Activated naive CD4-positive, alpha-beta T cell treated with anti-CD3 and anti-CD28 coated beads, Interleukin-2, amount 10 ng/mL, durations not matched to agents 7 days and 5 days (primary cell): ENCODE measurements around the gene FHIT.
"Not testable (repeated sequence)": the region's sequence is repeated elsewhere in the genome, so short reads cannot be mapped to it uniquely, and the experiment has no call there.

Experiments
- CTCF ChIA-PET: fragments of 350-600 bp; sonication (Branson Sonifier 250); formaldehyde crosslinking; loops from one replicate; lab custom pipeline; 2021; ENCODE audit warnings: antibody characterized with exemption; lab: Charles Lee
- DNase-seq: peaks from one replicate; pipeline ENCODE4 v3.0.0-alpha.2; 2020
- H3K27ac Mint-ChIP-seq: one replicate; pipeline ENCODE4 v1.8.0; 2021; ENCODE audit warnings: mild to moderate bottlenecking, moderate library complexity, mixed read lengths
- H3K27me3 Mint-ChIP-seq: one replicate; pipeline ENCODE4 v1.8.0; 2021; ENCODE audit warnings: mild to moderate bottlenecking, mixed read lengths
- H3K36me3 Mint-ChIP-seq: one replicate; pipeline ENCODE4 v1.8.0; 2021; ENCODE audit warnings: mixed read lengths
- H3K4me1 Mint-ChIP-seq: one replicate; pipeline ENCODE4 v1.8.0; 2021; ENCODE audit warnings: mixed read lengths
- H3K4me3 Mint-ChIP-seq: one replicate; pipeline ENCODE4 v1.8.0; 2021; ENCODE audit warnings: mild to moderate bottlenecking, moderate library complexity, mixed read lengths
- H3K9me3 Mint-ChIP-seq: one replicate; pipeline ENCODE4 v1.8.0; 2021; ENCODE audit warnings: mixed read lengths

The FHIT gene

GRCh38 chr3:59818033-59818918 lies 1433.0 kb downstream of the FHIT start:
- Mint-ChIP-seq H3K27ac (no peak overlapping the region), H3K4me3 (no peak overlapping the region), H3K9me3 (peaks cover 7% of the 10 kb centered on the region), H3K4me1 (peaks cover 6% of the 10 kb centered on the region), H3K36me3 (peaks cover 58% of the 10 kb centered on the region), H3K27me3 (no peaks in the 10 kb centered on the region)
- CTCF ChIA-PET: no interaction called here
- no peak for DNase-seq

- H3K9me3 Mint-ChIP-seq: peaks cover under 1% of the 10 kb centered on the region
- peaks cover 51% of the 10 kb centered on the region for H3K36me3 Mint-ChIP-seq
- H3K27ac Mint-ChIP-seq: no peak overlapping the region
- no peak overlapping the region for H3K4me3 Mint-ChIP-seq
- H3K4me1 Mint-ChIP-seq: peaks cover 6% of the 10 kb centered on the region
- DNase-seq: no peak
- CTCF ChIA-PET: interaction anchor here (0.5 kb wide), 1 partner anchor 375 kb away, joined by 5 read pairs; no protein-coding TSS in a partner anchor
- no peaks in the 10 kb centered on the region for H3K27me3 Mint-ChIP-seq
These were observed 1433.7 kb downstream of the FHIT start for GRCh38 chr3:59817511-59817910.

- Mint-ChIP-seq H3K4me1 (peaks cover 2% of the 10 kb centered on the region), H3K36me3 (peaks cover 47% of the 10 kb centered on the region), H3K4me3 (no peak overlapping the region), H3K27me3 (no peaks in the 10 kb centered on the region), H3K27ac (no peak overlapping the region), H3K9me3 (no peaks in the 10 kb centered on the region)
- DNase-seq: no peak
- CTCF ChIA-PET: no interaction called here
These were observed 1434.9 kb downstream of the FHIT start for GRCh38 chr3:59816312-59816711.

GRCh38 chr3:59813148-59813538 lies 1438.1 kb downstream of the FHIT start:
- CTCF ChIA-PET: interaction anchor here (1.1 to 5.2 kb wide), 2 partner anchors 237 to 499 kb away, joined by 4 to 27 read pairs; no protein-coding TSS in a partner anchor
- H3K27ac Mint-ChIP-seq: no peak overlapping the region
- no peaks in the 10 kb centered on the region for H3K4me1 Mint-ChIP-seq
- no peak for DNase-seq
- no peaks in the 10 kb centered on the region for H3K27me3 Mint-ChIP-seq
- H3K9me3 Mint-ChIP-seq: no peaks in the 10 kb centered on the region
- H3K4me3 Mint-ChIP-seq: no peak overlapping the region
- peaks cover 47% of the 10 kb centered on the region for H3K36me3 Mint-ChIP-seq

GRCh38 chr3:59812237-59813147 lies 1438.8 kb downstream of the FHIT start:
- CTCF ChIA-PET: interaction anchor here (1.1 to 5.2 kb wide), 2 partner anchors 237 to 499 kb away, joined by 4 to 27 read pairs; no protein-coding TSS in a partner anchor
- no peaks in the 10 kb centered on the region for H3K27me3 Mint-ChIP-seq

GRCh38 chr3:59811160-59811559 lies 1440.1 kb downstream of the FHIT start:
- Mint-ChIP-seq H3K4me1 (no peaks in the 10 kb centered on the region), H3K9me3 (no peaks in the 10 kb centered on the region), H3K27me3 (no peaks in the 10 kb centered on the region), H3K27ac (no peak overlapping the region), H3K36me3 (peaks cover 37% of the 10 kb centered on the region), H3K4me3 (no peak overlapping the region)
- DNase-seq: no peak
- CTCF ChIA-PET: interaction anchor here (1.1 to 5.2 kb wide), 2 partner anchors 40 to 235 kb away, joined by 3 to 27 read pairs; no protein-coding TSS in a partner anchor

More at GRCh38 chr3:59812237-59813147, 1438.8 kb downstream of the FHIT start:
- H3K4me3 Mint-ChIP-seq: no peak overlapping the region
- no peaks in the 10 kb centered on the region for H3K9me3 Mint-ChIP-seq
- no peak overlapping the region for H3K27ac Mint-ChIP-seq
- H3K36me3 Mint-ChIP-seq: peaks cover 47% of the 10 kb centered on the region
- H3K4me1 Mint-ChIP-seq: no peaks in the 10 kb centered on the region
- DNase-seq: no peak

GRCh38 chr3:59810606-59811005 lies 1440.6 kb downstream of the FHIT start:
- CTCF ChIA-PET: interaction anchor here (0.9 to 5.2 kb wide), 8 partner anchors 27 to 497 kb away, joined by 3 to 27 read pairs (median 3); no protein-coding TSS in a partner anchor
- no peak for DNase-seq
- no peak overlapping the region for H3K4me3 Mint-ChIP-seq
- H3K27me3 Mint-ChIP-seq: no peaks in the 10 kb centered on the region
- H3K9me3 Mint-ChIP-seq: no peaks in the 10 kb centered on the region
- no peaks in the 10 kb centered on the region for H3K4me1 Mint-ChIP-seq
- peaks cover 34% of the 10 kb centered on the region for H3K36me3 Mint-ChIP-seq
- H3K27ac Mint-ChIP-seq: no peak overlapping the region

- CTCF ChIA-PET: interaction anchor here (0.6 to 5.2 kb wide), 11 partner anchors 20 to 496 kb away, joined by 3 to 27 read pairs (median 3); no protein-coding TSS in a partner anchor
- H3K36me3 Mint-ChIP-seq: peaks cover 27% of the 10 kb centered on the region
- no peaks in the 10 kb centered on the region for H3K27me3 Mint-ChIP-seq
These were observed 1441.4 kb downstream of the FHIT start for GRCh38 chr3:59809710-59810444.

GRCh38 chr3:59809016-59809415 lies 1442.2 kb downstream of the FHIT start:
- no peak for DNase-seq
- Mint-ChIP-seq H3K4me1 (no peaks in the 10 kb centered on the region), H3K27ac (no peak overlapping the region), H3K27me3 (no peaks in the 10 kb centered on the region), H3K9me3 (no peaks in the 10 kb centered on the region), H3K4me3 (no peak overlapping the region), H3K36me3 (peaks cover 22% of the 10 kb centered on the region)
- CTCF ChIA-PET: interaction anchor here (1.2 to 5.2 kb wide), 3 partner anchors 202 to 233 kb away, joined by 7 to 27 read pairs (median 8); no protein-coding TSS in a partner anchor

More at GRCh38 chr3:59809710-59810444, 1441.4 kb downstream of the FHIT start:
- no peak overlapping the region for H3K27ac Mint-ChIP-seq
- H3K4me1 Mint-ChIP-seq: no peaks in the 10 kb centered on the region
- H3K9me3 Mint-ChIP-seq: no peaks in the 10 kb centered on the region
- no peak overlapping the region for H3K4me3 Mint-ChIP-seq
- DNase-seq: no peak

- H3K27ac Mint-ChIP-seq: no peak overlapping the region
- no peak for DNase-seq
- no peak overlapping the region for H3K4me3 Mint-ChIP-seq
- peaks cover 18% of the 10 kb centered on the region for H3K36me3 Mint-ChIP-seq
- no peaks in the 10 kb centered on the region for H3K4me1 Mint-ChIP-seq
- CTCF ChIA-PET: interaction anchor here (5.2 kb wide), 1 partner anchor 233 kb away, joined by 27 read pairs; no protein-coding TSS in a partner anchor
- H3K27me3 Mint-ChIP-seq: no peaks in the 10 kb centered on the region
- H3K9me3 Mint-ChIP-seq: no peaks in the 10 kb centered on the region
These were observed 1442.8 kb downstream of the FHIT start for GRCh38 chr3:59808446-59808845.

GRCh38 chr3:59803268-59803667 lies 1448.0 kb downstream of the FHIT start:
- Mint-ChIP-seq H3K9me3 (no peaks in the 10 kb centered on the region), H3K27ac (no peak overlapping the region), H3K36me3 (peaks cover 29% of the 10 kb centered on the region), H3K27me3 (no peaks in the 10 kb centered on the region), H3K4me1 (peaks cover 3% of the 10 kb centered on the region), H3K4me3 (no peak overlapping the region)
- no peak for DNase-seq
- CTCF ChIA-PET: no interaction called here

GRCh38 chr3:59802453-59802852 lies 1448.8 kb downstream of the FHIT start:
- H3K27ac Mint-ChIP-seq, DNase-seq, CTCF ChIA-PET, H3K27me3 Mint-ChIP-seq, H3K4me3 Mint-ChIP-seq, H3K9me3 Mint-ChIP-seq, H3K4me1 Mint-ChIP-seq: not testable (repeated sequence)
- H3K36me3 Mint-ChIP-seq: peaks cover 34% of the 10 kb centered on the region

- CTCF ChIA-PET: no interaction called here
- no peak overlapping the region for H3K4me3 Mint-ChIP-seq
- H3K9me3 Mint-ChIP-seq: no peaks in the 10 kb centered on the region
- H3K36me3 Mint-ChIP-seq: peaks cover 34% of the 10 kb centered on the region
- no peak for DNase-seq
- H3K27ac Mint-ChIP-seq: no peak overlapping the region
- no peaks in the 10 kb centered on the region for H3K27me3 Mint-ChIP-seq
- H3K4me1 Mint-ChIP-seq: peaks cover 3% of the 10 kb centered on the region
These were observed 1449.2 kb downstream of the FHIT start for GRCh38 chr3:59802045-59802444.
